ENCODE measurements around the gene HS6ST2.

Gene HS6ST2

DNA sequence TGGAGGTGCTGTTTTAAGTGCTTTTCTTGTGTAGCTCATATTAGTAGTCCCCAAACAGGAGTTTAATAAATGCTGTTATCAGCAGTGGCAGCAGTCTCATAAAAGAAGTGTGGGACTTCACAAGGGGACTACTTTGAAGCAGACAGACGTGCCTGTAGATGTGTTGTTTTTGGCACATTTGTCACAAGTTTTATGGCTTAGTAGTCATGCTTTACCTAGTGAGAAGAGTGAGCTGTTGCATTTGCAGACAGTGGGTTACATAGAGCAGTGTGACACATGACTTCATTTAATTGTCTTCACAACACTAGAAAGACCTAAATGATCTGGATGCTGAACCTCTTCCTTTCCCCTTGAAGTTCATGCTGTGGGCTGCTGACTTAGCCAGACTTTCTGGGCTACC, 320.1 kb downstream of the HS6ST2 start:
- TF ChIP-seq ZFX (IDR thresholded peaks at IDR 0.05) = no peak
- TF ChIP-seq, protein P1, sequence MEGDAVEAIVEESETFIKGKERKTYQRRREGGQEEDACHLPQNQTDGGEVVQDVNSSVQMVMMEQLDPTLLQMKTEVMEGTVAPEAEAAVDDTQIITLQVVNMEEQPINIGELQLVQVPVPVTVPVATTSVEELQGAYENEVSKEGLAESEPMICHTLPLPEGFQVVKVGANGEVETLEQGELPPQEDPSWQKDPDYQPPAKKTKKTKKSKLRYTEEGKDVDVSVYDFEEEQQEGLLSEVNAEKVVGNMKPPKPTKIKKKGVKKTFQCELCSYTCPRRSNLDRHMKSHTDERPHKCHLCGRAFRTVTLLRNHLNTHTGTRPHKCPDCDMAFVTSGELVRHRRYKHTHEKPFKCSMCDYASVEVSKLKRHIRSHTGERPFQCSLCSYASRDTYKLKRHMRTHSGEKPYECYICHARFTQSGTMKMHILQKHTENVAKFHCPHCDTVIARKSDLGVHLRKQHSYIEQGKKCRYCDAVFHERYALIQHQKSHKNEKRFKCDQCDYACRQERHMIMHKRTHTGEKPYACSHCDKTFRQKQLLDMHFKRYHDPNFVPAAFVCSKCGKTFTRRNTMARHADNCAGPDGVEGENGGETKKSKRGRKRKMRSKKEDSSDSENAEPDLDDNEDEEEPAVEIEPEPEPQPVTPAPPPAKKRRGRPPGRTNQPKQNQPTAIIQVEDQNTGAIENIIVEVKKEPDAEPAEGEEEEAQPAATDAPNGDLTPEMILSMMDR (conservative IDR thresholded peaks at IDR 0.05) = no peak

DNA sequence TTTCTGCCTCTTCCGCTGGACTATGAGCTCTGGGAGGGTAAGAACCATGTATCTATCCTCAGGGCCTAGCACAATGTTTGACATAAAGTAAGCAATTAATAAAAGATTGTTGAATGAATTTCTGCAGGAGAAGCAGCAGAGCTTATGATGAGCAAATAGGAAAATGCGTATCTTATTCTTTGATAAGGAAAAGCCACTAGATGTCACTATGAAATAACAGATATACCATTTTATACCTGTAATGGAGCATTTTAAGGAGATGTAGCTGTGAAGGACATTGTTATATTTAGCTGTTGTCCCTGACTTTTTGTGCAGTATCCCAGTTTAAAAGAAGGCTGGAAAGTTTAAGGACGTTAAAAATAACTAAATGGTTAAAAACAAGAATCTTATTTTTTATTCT, 322.3 kb downstream of the HS6ST2 start:
- TF ChIP-seq, protein P1 (conservative IDR thresholded peaks at IDR 0.05) = peak; percentile 38
- TF ChIP-seq ZFX (IDR thresholded peaks at IDR 0.05) = no peak
- H3K27ac ChIP-seq = no peak overlapping the region

More for the DNA sequence above, 320.1 kb downstream of the HS6ST2 start:
- no peak overlapping the region for H3K27ac ChIP-seq

DNA sequence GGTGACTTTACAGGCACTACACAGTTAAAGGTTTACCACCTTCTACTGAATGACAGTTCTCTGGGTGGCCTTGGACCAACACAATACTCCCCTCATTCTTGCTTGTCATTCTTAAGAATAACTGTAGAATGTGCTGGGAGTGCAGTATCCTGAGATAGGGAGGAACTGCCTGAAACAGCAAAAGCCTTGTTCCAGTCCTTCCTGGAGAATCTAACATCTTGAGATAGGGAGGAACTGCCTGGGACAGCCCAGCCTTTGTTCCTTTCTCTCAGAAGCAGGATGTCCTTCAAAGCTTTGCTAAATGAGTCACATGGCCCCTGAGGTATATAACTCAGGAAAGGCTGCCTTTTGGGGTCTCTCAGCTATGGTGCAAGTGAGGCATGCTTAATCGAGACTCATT, 323.9 kb downstream of the HS6ST2 start:
- no peak for TF ChIP-seq ZFX (IDR thresholded peaks at IDR 0.05)
- TF ChIP-seq, protein P1 (conservative IDR thresholded peaks at IDR 0.05) = no peak
- H3K27ac ChIP-seq = no peak overlapping the region

DNA sequence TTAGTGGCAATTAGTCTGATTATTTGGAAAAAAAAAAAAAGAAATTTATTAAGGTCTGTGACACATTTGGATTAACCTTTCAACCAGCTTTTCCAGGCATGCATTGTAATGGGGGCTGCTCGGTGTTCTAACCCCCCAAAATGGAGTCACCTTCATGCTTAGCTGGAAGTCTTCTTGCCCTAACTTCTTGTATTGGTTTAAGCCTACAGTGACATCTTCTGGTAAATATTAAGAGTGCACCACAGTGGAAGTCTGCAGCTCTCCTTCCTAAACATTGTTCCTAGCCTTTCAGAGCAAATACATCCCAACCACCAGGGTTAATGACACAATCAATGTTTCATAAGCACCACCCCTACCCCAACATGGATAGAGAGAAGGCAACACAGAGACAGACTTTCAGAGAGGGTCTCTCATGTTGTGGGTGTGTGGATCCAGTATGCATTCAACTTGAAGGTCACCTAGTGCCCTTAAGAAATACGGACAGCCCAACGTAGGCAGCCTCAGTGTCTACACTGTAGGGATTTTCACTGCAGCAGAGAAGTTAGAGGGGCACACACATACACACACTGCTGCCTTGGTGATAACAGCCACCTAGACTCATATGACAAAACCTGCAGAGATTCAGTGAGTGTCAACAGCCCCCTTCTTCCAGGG, 326.7 kb downstream of the HS6ST2 start:
- TF ChIP-seq, protein P1 (conservative IDR thresholded peaks at IDR 0.05) = peak; percentile 70
- TF ChIP-seq ZFX (IDR thresholded peaks at IDR 0.05) = no peak

DNA sequence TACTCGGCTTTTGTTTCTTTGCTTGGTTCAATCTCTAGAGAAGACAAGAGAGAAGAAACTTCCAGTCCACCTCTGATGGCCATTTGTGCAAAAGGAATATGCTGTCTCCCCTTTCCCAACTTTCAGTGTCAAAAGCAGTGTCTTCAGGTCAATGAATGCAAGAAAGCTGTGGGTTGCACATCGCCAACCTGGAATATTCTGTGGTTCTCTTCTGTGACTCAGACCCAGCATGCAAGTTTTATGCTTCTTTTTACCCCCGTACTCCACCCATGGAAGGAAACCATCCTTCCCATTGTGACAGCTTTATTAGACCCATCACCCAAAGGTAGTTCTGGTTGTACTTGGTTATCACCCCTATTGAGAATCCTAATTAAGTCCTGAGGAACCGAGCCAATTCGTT, 334.0 kb downstream of the HS6ST2 start:
- no peak for TF ChIP-seq ZFX (IDR thresholded peaks at IDR 0.05)
- TF ChIP-seq, protein P1 (conservative IDR thresholded peaks at IDR 0.05) = no peak
- H3K27ac ChIP-seq = no peak overlapping the region

More for the DNA sequence above, 326.7 kb downstream of the HS6ST2 start:
- H3K27ac ChIP-seq = no peak overlapping the region

DNA sequence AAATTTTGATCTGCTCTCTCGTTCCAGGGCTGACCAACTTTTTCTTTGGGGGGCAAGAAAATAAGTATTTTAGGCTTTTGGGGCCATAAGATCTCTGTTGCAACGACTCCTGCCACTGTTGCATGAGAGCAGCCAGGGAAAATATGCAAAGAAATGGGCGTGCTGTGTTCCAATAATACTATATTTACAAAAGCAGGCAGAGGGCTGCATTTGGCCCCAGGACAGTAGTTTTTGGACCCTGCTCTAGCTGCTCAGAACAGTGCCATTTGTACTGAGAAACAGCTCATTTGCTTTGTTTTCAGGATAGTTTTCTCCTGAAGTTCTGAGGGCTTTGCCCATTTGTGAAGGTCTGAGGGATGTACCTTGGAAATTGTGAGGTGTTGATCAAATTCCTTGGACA, 334.5 kb downstream of the HS6ST2 start:
- H3K27ac ChIP-seq = no peak overlapping the region
- TF ChIP-seq ZFX (IDR thresholded peaks at IDR 0.05) = no peak
- TF ChIP-seq, protein P1 (conservative IDR thresholded peaks at IDR 0.05) = no peak

DNA sequence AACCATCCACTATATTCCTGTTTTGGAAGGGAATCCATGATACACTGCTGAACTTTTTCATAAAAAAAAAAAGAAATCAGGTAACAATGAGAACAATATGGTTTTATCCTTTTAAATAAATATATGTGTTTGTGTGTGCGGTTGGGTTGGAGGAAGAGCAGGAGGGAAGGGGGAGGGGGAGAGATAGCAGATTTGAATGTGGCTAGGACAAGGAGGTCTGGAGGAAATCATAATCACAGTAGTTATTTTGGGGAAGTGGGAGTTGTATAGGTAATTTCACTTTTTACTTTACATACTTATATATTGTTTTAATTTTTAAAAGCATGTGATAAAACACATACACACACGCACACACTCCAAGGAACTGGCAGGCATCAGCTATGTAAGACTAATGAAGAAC, 335.1 kb downstream of the HS6ST2 start:
- H3K27ac ChIP-seq = no peak overlapping the region
- no peak for TF ChIP-seq ZFX (IDR thresholded peaks at IDR 0.05)
- TF ChIP-seq, protein P1 (conservative IDR thresholded peaks at IDR 0.05) = no peak
